Peyer's patch (tissue), 4 donors: ENCODE data around the gene SEMA3A. TPM values are rescaled to one million over a fixed set of nuclear protein-coding genes. Genes with fewer than 3 reads are reported as not detected.

Experiments used
- DNase-seq, 3 donors: peaks; one replicate each; pipeline ENCODE4 v3.0.0-alpha.2; 2017 to 2019
- H3K27ac ChIP-seq, 4 donors: fragments of 200-600 bp; sonication (generic); one replicate each; pipeline ENCODE4 v1.5.1; 2016 to 2019
- H3K27me3 ChIP-seq, 2 donors: fragments of 200-600 bp; sonication (generic); one replicate each; pipeline ENCODE4 v1.5.1; 2019
- H3K36me3 ChIP-seq, 3 donors: fragments of 200-600 bp; sonication (generic); one replicate each; pipeline ENCODE4 v1.5.1; 2016 to 2019
- H3K4me1 ChIP-seq, 4 donors: fragments of 200-600 bp; sonication (generic); one replicate each; pipeline ENCODE4 v1.5.1; 2016 to 2019
- H3K4me3 ChIP-seq, 4 donors: fragments of 200-600 bp; sonication (generic); 1 replicate in 3 of 4; 2 replicates in 1 of 4; pipeline ENCODE4 v1.5.1; 2016 to 2019; ENCODE audit warnings: mild to moderate bottlenecking in 1 of 4
- H3K9me3 ChIP-seq, 4 donors: fragments of 200-600 bp; sonication (generic); one replicate each; pipeline ENCODE4 v1.5.1; 2016 to 2019; ENCODE audit warnings: mild to moderate bottlenecking in 1 of 4
- CTCF ChIP-seq, 6 experiments: fragments of 450-650 bp in 4 of 6; fragments of 200-600 bp in 2 of 6; sonication (generic) in 1 of 6; IDR thresholded peaks; one replicate each; pipeline ENCODE4 v1.5.1; 2017 to 2019; ENCODE audit warnings: antibody characterized with exemption in 6 of 6, mild to moderate bottlenecking in 3 of 6, moderate library complexity in 1 of 6
- POLR2A ChIP-seq, 2 donors: fragments of 450-650 bp; IDR thresholded peaks; one replicate each; pipeline ENCODE4 v1.5.1; 2017; ENCODE audit warnings: antibody characterized with exemption in 2 of 2, mild to moderate bottlenecking in 2 of 2, moderate library complexity in 2 of 2
- total RNA-seq, 4 donors: library from RNA; depleted of rRNA; stranded (reverse); fragments of >200 nt; gene quantifications; one replicate each; pipeline ENCODE4 v1.1.0, GENCODE V29; 2016

The SEMA3A gene
- total RNA-seq, 4 donors from 2014 or later: 1.3 to 12.4 (median 3.8) TPM

- Histone ChIP-seq H3K4me3 (no peak overlapping the region), H3K27me3 (no peaks in the 10 kb centered on the region), H3K27ac (no peak overlapping the region), H3K4me1 (no peaks in the 10 kb centered on the region), H3K9me3 (no peaks in the 10 kb centered on the region), H3K36me3 (no peaks in the 10 kb centered on the region)
- no peak for DNase-seq
- no peak for TF ChIP-seq POLR2A (IDR thresholded peaks at IDR 0.05)
- no peak for TF ChIP-seq CTCF (IDR thresholded peaks at IDR 0.05)
Measured at GRCh38 chr7:84088802-84089201, 105.8 kb downstream of the SEMA3A start.

- TF ChIP-seq POLR2A (IDR thresholded peaks at IDR 0.05) (no peak), CTCF (IDR thresholded peaks at IDR 0.05) (no peak)
- Histone ChIP-seq H3K4me3 (no peak overlapping the region), H3K27me3 (no peaks in the 10 kb centered on the region), H3K4me1 (no peaks in the 10 kb centered on the region), H3K9me3 (no peaks in the 10 kb centered on the region), H3K27ac (no peak overlapping the region), H3K36me3 (no peaks in the 10 kb centered on the region)
- DNase-seq: no peak
Measured at GRCh38 chr7:84085998-84086397, 108.6 kb downstream of the SEMA3A start.

- Histone ChIP-seq H3K27me3 (no peaks in the 10 kb centered on the region), H3K27ac (no peak overlapping the region), H3K4me1 (no peaks in the 10 kb centered on the region), H3K4me3 (no peak overlapping the region), H3K36me3 (no peaks in the 10 kb centered on the region), H3K9me3 (no peaks in the 10 kb centered on the region)
- no peak for DNase-seq
- TF ChIP-seq CTCF (IDR thresholded peaks at IDR 0.05) (no peak), POLR2A (IDR thresholded peaks at IDR 0.05) (no peak)
Measured at GRCh38 chr7:84085147-84085546, 109.4 kb downstream of the SEMA3A start.

- no peaks in the 10 kb centered on the region for H3K4me1 ChIP-seq
- no peak overlapping the region for H3K27ac ChIP-seq
- no peaks in the 10 kb centered on the region for H3K36me3 ChIP-seq
- no peak overlapping the region for H3K4me3 ChIP-seq
- DNase-seq: no peak
- TF ChIP-seq CTCF (IDR thresholded peaks at IDR 0.05) (no peak), POLR2A (IDR thresholded peaks at IDR 0.05) (no peak)
- no peaks in the 10 kb centered on the region for H3K27me3 ChIP-seq
- no peaks in the 10 kb centered on the region for H3K9me3 ChIP-seq
Measured at GRCh38 chr7:84083846-84084245, 110.7 kb downstream of the SEMA3A start.

GRCh38 chr7:84081973-84082522 is 112.5 kb downstream of the SEMA3A start:
- no peak for TF ChIP-seq CTCF (IDR thresholded peaks at IDR 0.05)
- no peak for TF ChIP-seq POLR2A (IDR thresholded peaks at IDR 0.05)
- no peak overlapping the region for H3K27ac ChIP-seq
- no peaks in the 10 kb centered on the region for H3K4me1 ChIP-seq
- DNase-seq: no peak
- H3K9me3 ChIP-seq: no peaks in the 10 kb centered on the region
- H3K27me3 ChIP-seq: no peaks in the 10 kb centered on the region
- H3K4me3 ChIP-seq: no peak overlapping the region
- no peaks in the 10 kb centered on the region for H3K36me3 ChIP-seq

- TF ChIP-seq CTCF (IDR thresholded peaks at IDR 0.05): no peak
- TF ChIP-seq POLR2A (IDR thresholded peaks at IDR 0.05): no peak
- no peaks in the 10 kb centered on the region for H3K36me3 ChIP-seq
- no peak for DNase-seq
Measured at GRCh38 chr7:84077336-84077735, 117.3 kb downstream of the SEMA3A start.

More at GRCh38 chr7:84077336-84077735, 117.3 kb downstream of the SEMA3A start:
- Histone ChIP-seq H3K27me3 (no peaks in the 10 kb centered on the region), H3K27ac (no peak overlapping the region), H3K4me3 (no peak overlapping the region), H3K9me3 (no peaks in the 10 kb centered on the region), H3K4me1 (no peaks in the 10 kb centered on the region)
